Measurements from ENCODE around the gene CNOT2.

- TF ChIP-seq POLR2AphosphoS5 (IDR thresholded peaks at IDR 0.05; ENCODE audit: low read depth, low read length), result no peak
- no peak for TF ChIP-seq REST (IDR thresholded peaks at IDR 0.05; ENCODE audit: insufficient read depth in 1 of 2, low read depth in 2 of 2, low read length in 2 of 2)
- no peak for TF ChIP-seq TAF1 (IDR thresholded peaks at IDR 0.05; ENCODE audit: borderline replicate concordance, insufficient read depth, low read length)
These were observed 17.4 kb downstream of the CNOT2 start for GRCh38 chr12:70260646-70261045.
